Measurements from ENCODE around the gene NREP. TPM values are rescaled to one million over a fixed set of nuclear protein-coding genes. Genes with fewer than 3 reads are reported as not detected.

NREP gene
- total and polyA plus RNA-seq, 2 donors (not counting 1 experiment from before 2014, with no cell fraction given): 56.8 to 364 TPM

GRCh38 chr5:111748304-111748763 is 8.7 kb downstream of the NREP start:
- TF ChIP-seq EZH2 (IDR thresholded peaks at IDR 0.05; ENCODE audit: low read length, missing control alignments): no peak
- no peak for TF ChIP-seq CTCF (conservative IDR thresholded peaks at IDR 0.05 in 1 of 2, IDR thresholded peaks at IDR 0.05 in 1 of 2; ENCODE audit: low read depth in 1 of 2, low read length in 2 of 2)
- Histone ChIP-seq H3K4me3 (replicated peaks in 1 of 4; ENCODE audit: control extremely low read depth in 1 of 4, insufficient read depth in 1 of 4, low read depth in 3 of 4, low read length in 4 of 4) (peak overlapping the region in 3 of 4 experiments; percentile 3 to 24 (median 13)), H3K9me3 (ENCODE audit: control insufficient read depth, insufficient read depth, low read depth, low read length) (no peaks in the 10 kb centered on the region), H3K27ac (ENCODE audit: insufficient read depth, low read length) (peak overlapping the region; percentile 95), H4K20me1 (ENCODE audit: control insufficient read depth, extremely low read depth, insufficient read depth, low read length) (no peaks in the 10 kb centered on the region), H3K79me2 (ENCODE audit: control insufficient read depth, insufficient read depth, low read length) (peaks cover 56% of the 10 kb centered on the region), H3K4me1 (ENCODE audit: control insufficient read depth, extremely low read depth, insufficient read depth, low read length) (peaks cover 43% of the 10 kb centered on the region), H3K9ac (ENCODE audit: insufficient read depth, low read length) (peak overlapping the region; percentile 14), H3K36me3 (ENCODE audit: control insufficient read depth, insufficient read depth, low read length) (peaks cover 1% of the 10 kb centered on the region), H3K27me3 (ENCODE audit: control insufficient read depth, insufficient read depth, low read length) (no peaks in the 10 kb centered on the region), H2AFZ (ENCODE audit: low read length) (no peak overlapping the region), H3K4me2 (ENCODE audit: extremely low read depth, insufficient read depth, low read length) (peak overlapping the region; percentile 90)
- DNase-seq (ENCODE audit: low read depth in 2 of 2): peak; percentile 72 to 98

GRCh38 chr5:111747337-111747736 is 9.7 kb downstream of the NREP start:
- peak in 1 of 2 donors; percentile 78 for DNase-seq (ENCODE audit: low read depth in 2 of 2)
- peaks cover 1% of the 10 kb centered on the region for H3K36me3 ChIP-seq (ENCODE audit: control insufficient read depth, insufficient read depth, low read length)

GRCh38 chr5:111746791-111747190 is 10.2 kb downstream of the NREP start:
- no peaks in the 10 kb centered on the region for H4K20me1 ChIP-seq (ENCODE audit: control insufficient read depth, extremely low read depth, insufficient read depth, low read length)
- no peak overlapping the region for H2AFZ ChIP-seq (ENCODE audit: low read length)
- peak in 1 of 2 donors; percentile 65 for DNase-seq (ENCODE audit: low read depth in 2 of 2)
- no peak overlapping the region for H3K9ac ChIP-seq (ENCODE audit: insufficient read depth, low read length)
- no peak overlapping the region for H3K4me3 ChIP-seq (replicated peaks in 1 of 4; ENCODE audit: control extremely low read depth in 1 of 4, insufficient read depth in 1 of 4, low read depth in 3 of 4, low read length in 4 of 4)
- TF ChIP-seq CTCF (conservative IDR thresholded peaks at IDR 0.05 in 1 of 2, IDR thresholded peaks at IDR 0.05 in 1 of 2; ENCODE audit: low read depth in 1 of 2, low read length in 2 of 2): no peak
- no peak for TF ChIP-seq EZH2 (IDR thresholded peaks at IDR 0.05; ENCODE audit: low read length, missing control alignments)
- no peak overlapping the region for H3K4me2 ChIP-seq (ENCODE audit: extremely low read depth, insufficient read depth, low read length)
- H3K9me3 ChIP-seq (ENCODE audit: control insufficient read depth, insufficient read depth, low read depth, low read length): no peaks in the 10 kb centered on the region
- H3K36me3 ChIP-seq (ENCODE audit: control insufficient read depth, insufficient read depth, low read length): peaks cover 1% of the 10 kb centered on the region
- peak overlapping the region; percentile 95 for H3K27ac ChIP-seq (ENCODE audit: insufficient read depth, low read length)
- H3K79me2 ChIP-seq (ENCODE audit: control insufficient read depth, insufficient read depth, low read length): peaks cover 46% of the 10 kb centered on the region
- peaks cover 46% of the 10 kb centered on the region for H3K4me1 ChIP-seq (ENCODE audit: control insufficient read depth, extremely low read depth, insufficient read depth, low read length)
- no peaks in the 10 kb centered on the region for H3K27me3 ChIP-seq (ENCODE audit: control insufficient read depth, insufficient read depth, low read length)

More at GRCh38 chr5:111747337-111747736, 9.7 kb downstream of the NREP start:
- H3K9me3 ChIP-seq (ENCODE audit: control insufficient read depth, insufficient read depth, low read depth, low read length): no peaks in the 10 kb centered on the region
- peak overlapping the region; percentile 95 for H3K27ac ChIP-seq (ENCODE audit: insufficient read depth, low read length)
- H3K9ac ChIP-seq (ENCODE audit: insufficient read depth, low read length): no peak overlapping the region
- no peaks in the 10 kb centered on the region for H3K27me3 ChIP-seq (ENCODE audit: control insufficient read depth, insufficient read depth, low read length)
- no peak overlapping the region for H3K4me3 ChIP-seq (replicated peaks in 1 of 4; ENCODE audit: control extremely low read depth in 1 of 4, insufficient read depth in 1 of 4, low read depth in 3 of 4, low read length in 4 of 4)
- peaks cover 49% of the 10 kb centered on the region for H3K79me2 ChIP-seq (ENCODE audit: control insufficient read depth, insufficient read depth, low read length)
- no peak overlapping the region for H2AFZ ChIP-seq (ENCODE audit: low read length)
- TF ChIP-seq CTCF (conservative IDR thresholded peaks at IDR 0.05 in 1 of 2, IDR thresholded peaks at IDR 0.05 in 1 of 2; ENCODE audit: low read depth in 1 of 2, low read length in 2 of 2): no peak
- no peak for TF ChIP-seq EZH2 (IDR thresholded peaks at IDR 0.05; ENCODE audit: low read length, missing control alignments)
- H4K20me1 ChIP-seq (ENCODE audit: control insufficient read depth, extremely low read depth, insufficient read depth, low read length): no peaks in the 10 kb centered on the region
- H3K4me1 ChIP-seq (ENCODE audit: control insufficient read depth, extremely low read depth, insufficient read depth, low read length): peaks cover 43% of the 10 kb centered on the region
- H3K4me2 ChIP-seq (ENCODE audit: extremely low read depth, insufficient read depth, low read length): peak overlapping the region; percentile 56
